ENCODE data around the gene ANKRD17. TPM values are rescaled to one million over a fixed set of nuclear protein-coding genes. Genes with fewer than 3 reads are reported as not detected.

The ANKRD17 gene
- total and polyA plus RNA-seq, 4 donors = 67.0 to 99.9 (median 73.9) TPM

GRCh38 chr4:73104695-73105094, 153.9 kb downstream of the ANKRD17 start:
- WGBS (ENCODE audit: insufficient coverage) = 83% methylated on average over 2 of the region's 5 CpGs
- Histone ChIP-seq H3K36me3 (ENCODE audit: control insufficient read depth, insufficient read depth, low read length) (peaks cover 34% of the 10 kb centered on the region), H3K27me3 (ENCODE audit: control insufficient read depth, insufficient read depth, low read length) (no peaks in the 10 kb centered on the region), H3K9me3 (ENCODE audit: control insufficient read depth, insufficient read depth, low read length) (no peaks in the 10 kb centered on the region), H3K4me3 (ENCODE audit: low read depth, low read length) (no peak overlapping the region), H3K4me1 (ENCODE audit: control insufficient read depth, insufficient read depth, low read length) (no peaks in the 10 kb centered on the region), H3K27ac (ENCODE audit: low read depth, low read length) (no peak overlapping the region)
- no peak for DNase-seq (ENCODE audit: low read depth in 4 of 6, low spot score in 6 of 6)

GRCh38 chr4:73103799-73104503, 154.6 kb downstream of the ANKRD17 start:
- no peaks in the 10 kb centered on the region for H3K9me3 ChIP-seq (ENCODE audit: control insufficient read depth, insufficient read depth, low read length)
- DNase-seq (ENCODE audit: low read depth in 4 of 6, low spot score in 6 of 6) = no peak
- peaks cover 36% of the 10 kb centered on the region for H3K36me3 ChIP-seq (ENCODE audit: control insufficient read depth, insufficient read depth, low read length)
- WGBS (ENCODE audit: insufficient coverage) = 100% methylated on average over 1 of the region's 8 CpGs
- H3K27ac ChIP-seq (ENCODE audit: low read depth, low read length) = no peak overlapping the region
- no peaks in the 10 kb centered on the region for H3K4me1 ChIP-seq (ENCODE audit: control insufficient read depth, insufficient read depth, low read length)
- no peaks in the 10 kb centered on the region for H3K27me3 ChIP-seq (ENCODE audit: control insufficient read depth, insufficient read depth, low read length)
- no peak overlapping the region for H3K4me3 ChIP-seq (ENCODE audit: low read depth, low read length)

- no peaks in the 10 kb centered on the region for H3K4me1 ChIP-seq (ENCODE audit: control insufficient read depth, insufficient read depth, low read length)
- H3K4me3 ChIP-seq (ENCODE audit: low read depth, low read length) = no peak overlapping the region
- no peaks in the 10 kb centered on the region for H3K27me3 ChIP-seq (ENCODE audit: control insufficient read depth, insufficient read depth, low read length)
- H3K27ac ChIP-seq (ENCODE audit: low read depth, low read length) = no peak overlapping the region
- H3K9me3 ChIP-seq (ENCODE audit: control insufficient read depth, insufficient read depth, low read length) = no peaks in the 10 kb centered on the region
- H3K36me3 ChIP-seq (ENCODE audit: control insufficient read depth, insufficient read depth, low read length) = peaks cover 34% of the 10 kb centered on the region
- 93% methylated on average over 7 of the region's 7 CpGs for WGBS (ENCODE audit: insufficient coverage)
- DNase-seq (ENCODE audit: low read depth in 4 of 6, low spot score in 6 of 6) = no peak
These were observed 159.5 kb downstream of the ANKRD17 start for GRCh38 chr4:73099143-73099542.

GRCh38 chr4:73098713-73099112, 159.9 kb downstream of the ANKRD17 start:
- Histone ChIP-seq H3K27ac (ENCODE audit: low read depth, low read length) (no peak overlapping the region), H3K36me3 (ENCODE audit: control insufficient read depth, insufficient read depth, low read length) (peaks cover 34% of the 10 kb centered on the region), H3K27me3 (ENCODE audit: control insufficient read depth, insufficient read depth, low read length) (no peaks in the 10 kb centered on the region), H3K4me1 (ENCODE audit: control insufficient read depth, insufficient read depth, low read length) (no peaks in the 10 kb centered on the region), H3K9me3 (ENCODE audit: control insufficient read depth, insufficient read depth, low read length) (no peaks in the 10 kb centered on the region), H3K4me3 (ENCODE audit: low read depth, low read length) (no peak overlapping the region)
- 96% methylated on average over 5 of the region's 7 CpGs for WGBS (ENCODE audit: insufficient coverage)
- DNase-seq (ENCODE audit: low read depth in 4 of 6, low spot score in 6 of 6) = no peak

- no peak overlapping the region for H3K27ac ChIP-seq (ENCODE audit: low read depth, low read length)
- peaks cover 38% of the 10 kb centered on the region for H3K36me3 ChIP-seq (ENCODE audit: control insufficient read depth, insufficient read depth, low read length)
- DNase-seq (ENCODE audit: low read depth in 4 of 6, low spot score in 6 of 6) = no peak
- H3K9me3 ChIP-seq (ENCODE audit: control insufficient read depth, insufficient read depth, low read length) = no peaks in the 10 kb centered on the region
- no peaks in the 10 kb centered on the region for H3K27me3 ChIP-seq (ENCODE audit: control insufficient read depth, insufficient read depth, low read length)
- WGBS (ENCODE audit: insufficient coverage) = 100% methylated on average over 1 of the region's 4 CpGs
- H3K4me1 ChIP-seq (ENCODE audit: control insufficient read depth, insufficient read depth, low read length) = no peaks in the 10 kb centered on the region
- no peak overlapping the region for H3K4me3 ChIP-seq (ENCODE audit: low read depth, low read length)
These were observed 160.6 kb downstream of the ANKRD17 start for GRCh38 chr4:73098016-73098415.

- Histone ChIP-seq H3K4me1 (ENCODE audit: control insufficient read depth, insufficient read depth, low read length) (no peaks in the 10 kb centered on the region), H3K27me3 (ENCODE audit: control insufficient read depth, insufficient read depth, low read length) (no peaks in the 10 kb centered on the region), H3K27ac (ENCODE audit: low read depth, low read length) (no peak overlapping the region), H3K9me3 (ENCODE audit: control insufficient read depth, insufficient read depth, low read length) (no peaks in the 10 kb centered on the region), H3K4me3 (ENCODE audit: low read depth, low read length) (no peak overlapping the region), H3K36me3 (ENCODE audit: control insufficient read depth, insufficient read depth, low read length) (peaks cover 34% of the 10 kb centered on the region)
- no peak for DNase-seq (ENCODE audit: low read depth in 4 of 6, low spot score in 6 of 6)
- no CpG with 5 or more reads among the region's 1 CpG for WGBS (ENCODE audit: insufficient coverage)
These were observed 165.7 kb downstream of the ANKRD17 start for GRCh38 chr4:73092868-73093267.

GRCh38 chr4:73090738-73091137, 167.9 kb downstream of the ANKRD17 start:
- DNase-seq (ENCODE audit: low read depth in 4 of 6, low spot score in 6 of 6) = no peak
- Histone ChIP-seq H3K9me3 (ENCODE audit: control insufficient read depth, insufficient read depth, low read length) (no peaks in the 10 kb centered on the region), H3K27ac (ENCODE audit: low read depth, low read length) (no peak overlapping the region), H3K27me3 (ENCODE audit: control insufficient read depth, insufficient read depth, low read length) (no peaks in the 10 kb centered on the region), H3K4me3 (ENCODE audit: low read depth, low read length) (no peak overlapping the region), H3K36me3 (ENCODE audit: control insufficient read depth, insufficient read depth, low read length) (peaks cover 36% of the 10 kb centered on the region), H3K4me1 (ENCODE audit: control insufficient read depth, insufficient read depth, low read length) (no peaks in the 10 kb centered on the region)
- WGBS (ENCODE audit: insufficient coverage) = 100% methylated on average over 1 of the region's 1 CpG

- Histone ChIP-seq H3K27ac (ENCODE audit: low read depth, low read length) (no peak overlapping the region), H3K36me3 (ENCODE audit: control insufficient read depth, insufficient read depth, low read length) (peaks cover 33% of the 10 kb centered on the region), H3K27me3 (ENCODE audit: control insufficient read depth, insufficient read depth, low read length) (no peaks in the 10 kb centered on the region), H3K4me3 (ENCODE audit: low read depth, low read length) (no peak overlapping the region), H3K9me3 (ENCODE audit: control insufficient read depth, insufficient read depth, low read length) (no peaks in the 10 kb centered on the region), H3K4me1 (ENCODE audit: control insufficient read depth, insufficient read depth, low read length) (no peaks in the 10 kb centered on the region)
- no peak for DNase-seq (ENCODE audit: low read depth in 4 of 6, low spot score in 6 of 6)
These were observed 170.7 kb downstream of the ANKRD17 start for GRCh38 chr4:73087871-73088270.

- H3K27me3 ChIP-seq (ENCODE audit: control insufficient read depth, insufficient read depth, low read length) = no peaks in the 10 kb centered on the region
- peaks cover 31% of the 10 kb centered on the region for H3K36me3 ChIP-seq (ENCODE audit: control insufficient read depth, insufficient read depth, low read length)
- no peaks in the 10 kb centered on the region for H3K4me1 ChIP-seq (ENCODE audit: control insufficient read depth, insufficient read depth, low read length)
- WGBS (ENCODE audit: insufficient coverage) = no CpG with 5 or more reads among the region's 6 CpGs
- DNase-seq (ENCODE audit: low read depth in 4 of 6, low spot score in 6 of 6) = no peak
- H3K9me3 ChIP-seq (ENCODE audit: control insufficient read depth, insufficient read depth, low read length) = no peaks in the 10 kb centered on the region
- no peak overlapping the region for H3K4me3 ChIP-seq (ENCODE audit: low read depth, low read length)
- no peak overlapping the region for H3K27ac ChIP-seq (ENCODE audit: low read depth, low read length)
These were observed 172.3 kb downstream of the ANKRD17 start for GRCh38 chr4:73086095-73086868.

- Histone ChIP-seq H3K27me3 (ENCODE audit: control insufficient read depth, insufficient read depth, low read length) (no peaks in the 10 kb centered on the region), H3K9me3 (ENCODE audit: control insufficient read depth, insufficient read depth, low read length) (no peaks in the 10 kb centered on the region), H3K4me3 (ENCODE audit: low read depth, low read length) (no peak overlapping the region), H3K27ac (ENCODE audit: low read depth, low read length) (no peak overlapping the region), H3K4me1 (ENCODE audit: control insufficient read depth, insufficient read depth, low read length) (no peaks in the 10 kb centered on the region), H3K36me3 (ENCODE audit: control insufficient read depth, insufficient read depth, low read length) (peaks cover 28% of the 10 kb centered on the region)
- no peak for DNase-seq (ENCODE audit: low read depth in 4 of 6, low spot score in 6 of 6)
- WGBS (ENCODE audit: insufficient coverage) = 93% methylated on average over 3 of the region's 3 CpGs
These were observed 177.8 kb downstream of the ANKRD17 start for GRCh38 chr4:73080789-73081188.

All from spinal cord (tissue), 10 donors.